HG03354 (cell line): ENCODE data around the gene DOC2B.
"Not testable (repeated sequence)": the region's sequence is repeated elsewhere in the genome, so short reads cannot be mapped to it uniquely, and the experiment has no call there.

ENCODE experiments used
- ATAC-seq: cut with Tn5 transposase; IDR thresholded peaks from one replicate; pipeline ENCODE4 v1.9.1; 2021; ENCODE audit warnings: mild to moderate bottlenecking; ENCODE audit not compliant: unreplicated experiment, poor library complexity, severe bottlenecking

The DOC2B gene

GRCh38 chr17:170130-170670 lies 11.2 kb downstream of the DOC2B start:
- no peak for ATAC-seq

- not testable (repeated sequence) for ATAC-seq
Observed at GRCh38 chr17:168614-169013, 12.8 kb downstream of the DOC2B start.

- no peak for ATAC-seq
Observed at GRCh38 chr17:165939-166338, 15.5 kb downstream of the DOC2B start.

- ATAC-seq, result no peak
Observed at GRCh38 chr17:164303-165235, 16.9 kb downstream of the DOC2B start.

DNA sequence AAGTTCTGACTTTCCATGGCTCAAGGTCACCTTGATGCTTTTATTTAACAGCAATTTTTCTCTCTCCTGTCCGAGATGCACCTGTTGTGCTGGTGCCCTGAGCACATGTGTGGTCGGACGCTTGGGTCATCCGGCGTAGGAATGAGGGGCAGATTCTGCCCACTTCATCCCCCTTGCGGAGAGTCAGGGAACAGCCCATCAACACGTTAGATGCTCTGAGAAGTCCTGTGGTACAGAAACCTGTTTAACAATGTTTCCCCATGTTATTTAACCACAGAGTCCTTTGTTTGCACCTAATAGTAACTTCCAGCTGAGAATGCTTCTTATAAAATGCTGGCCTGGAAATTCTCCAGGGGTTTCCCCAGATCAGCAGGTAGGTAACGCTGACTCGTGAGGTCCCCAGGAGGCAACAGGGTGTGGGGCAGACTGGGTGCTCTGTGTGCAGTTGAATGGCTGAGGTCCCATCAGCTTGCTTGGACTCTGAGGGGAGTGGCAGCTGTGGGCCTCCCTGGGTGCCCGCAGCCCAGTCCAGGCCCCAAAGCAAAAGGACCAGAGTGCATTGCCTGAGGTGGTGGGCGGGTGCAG lies 17.8 kb downstream of the DOC2B start:
- ATAC-seq, result no peak

GRCh38 chr17:162689-163088 lies 18.8 kb downstream of the DOC2B start:
- no peak for ATAC-seq

DNA sequence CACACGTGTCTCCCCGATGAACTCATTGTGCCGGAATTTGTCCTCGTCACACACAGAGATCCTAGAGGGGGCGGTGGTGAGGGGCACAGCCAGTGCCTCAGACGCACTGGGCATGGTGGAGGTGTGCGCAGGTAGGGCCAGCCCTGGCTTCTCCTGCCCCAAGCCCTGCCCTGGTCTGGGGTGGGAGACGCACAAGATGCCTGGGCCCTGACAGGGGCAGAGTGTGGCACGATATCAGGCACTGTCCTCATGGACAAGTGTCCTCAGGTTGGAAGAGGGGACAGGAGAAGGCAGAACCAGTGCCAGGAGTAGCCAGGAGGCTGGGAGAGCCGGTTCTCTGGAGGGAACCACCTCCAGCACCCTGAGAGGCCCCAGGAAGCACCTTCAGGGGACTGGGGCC lies 20.0 kb downstream of the DOC2B start:
- ATAC-seq, result no peak

- ATAC-seq, result no peak
Observed at GRCh38 chr17:160336-160735, 21.1 kb downstream of the DOC2B start.

- ATAC-seq, result no peak
Observed at GRCh38 chr17:159609-160008, 21.8 kb downstream of the DOC2B start.

- ATAC-seq, result no peak
Observed at GRCh38 chr17:158379-158778, 23.1 kb downstream of the DOC2B start.

DNA sequence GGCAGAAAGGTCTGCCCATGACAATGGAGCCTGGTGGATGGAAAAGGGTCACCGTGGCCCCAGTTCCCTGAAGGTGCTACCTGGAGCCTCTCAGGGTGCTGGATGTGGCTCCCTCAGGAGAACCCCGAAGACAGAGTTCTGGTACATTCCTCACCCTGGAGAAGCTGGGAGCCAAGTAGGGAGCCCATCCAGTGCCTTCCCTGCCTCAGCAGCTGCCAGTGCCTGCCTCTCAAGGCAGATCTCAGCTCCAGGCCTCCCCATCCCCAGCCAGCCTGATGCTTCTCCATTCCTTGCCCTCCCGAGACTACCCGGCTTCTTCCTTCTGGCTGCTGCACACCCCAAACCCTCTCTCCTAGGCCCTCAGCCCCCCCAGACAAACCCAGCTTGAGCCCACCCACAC lies 23.5 kb downstream of the DOC2B start:
- ATAC-seq, result no peak

GRCh38 chr17:156946-157345 lies 24.5 kb downstream of the DOC2B start:
- ATAC-seq, result no peak

- no peak for ATAC-seq
Observed at GRCh38 chr17:156094-156621, 25.3 kb downstream of the DOC2B start.

DNA sequence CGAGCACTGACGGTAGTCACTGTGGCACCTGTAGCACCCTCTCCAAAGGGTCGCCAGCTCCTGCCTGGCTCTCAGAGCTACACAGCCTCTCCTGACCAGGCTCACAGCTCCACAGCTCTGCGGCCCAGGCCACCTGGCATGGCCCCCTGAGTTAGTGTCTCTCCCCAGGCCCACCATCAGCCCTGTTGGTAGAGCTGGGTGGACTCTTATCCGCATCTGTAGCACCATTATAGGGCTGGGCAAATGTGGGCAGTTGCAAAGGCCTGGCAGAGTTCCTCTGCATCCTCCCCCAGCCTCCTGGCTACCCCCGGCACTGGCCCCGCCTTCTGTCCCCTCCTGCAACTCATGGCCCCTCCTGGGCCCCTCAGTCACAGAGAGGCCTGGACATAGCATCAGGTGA lies 25.9 kb downstream of the DOC2B start:
- ATAC-seq, result no peak

GRCh38 chr17:153851-154250 lies 27.6 kb downstream of the DOC2B start:
- no peak for ATAC-seq

- ATAC-seq, result no peak
Observed at GRCh38 chr17:152860-153420, 28.5 kb downstream of the DOC2B start.

GRCh38 chr17:151886-152859 lies 29.3 kb downstream of the DOC2B start:
- no peak for ATAC-seq

DNA sequence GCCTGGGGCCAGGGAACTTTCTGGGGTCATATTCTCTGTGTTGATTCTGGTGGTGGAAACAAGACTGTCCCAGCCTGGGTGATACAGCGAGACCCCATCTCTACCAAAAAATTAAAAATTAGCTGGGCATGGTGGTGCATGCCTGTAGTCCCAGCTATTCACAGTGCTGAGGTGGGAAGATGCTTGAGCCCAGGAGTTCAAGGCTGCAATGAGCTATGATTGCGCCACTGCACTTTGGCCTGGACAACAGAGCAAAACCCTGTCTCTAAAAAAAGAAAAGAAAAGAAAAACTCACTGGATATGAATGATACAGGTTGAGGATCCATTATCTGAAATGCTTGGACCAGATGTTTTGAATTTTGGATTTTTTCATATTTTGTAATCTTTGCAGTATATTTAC lies 30.4 kb downstream of the DOC2B start:
- no peak for ATAC-seq

DNA sequence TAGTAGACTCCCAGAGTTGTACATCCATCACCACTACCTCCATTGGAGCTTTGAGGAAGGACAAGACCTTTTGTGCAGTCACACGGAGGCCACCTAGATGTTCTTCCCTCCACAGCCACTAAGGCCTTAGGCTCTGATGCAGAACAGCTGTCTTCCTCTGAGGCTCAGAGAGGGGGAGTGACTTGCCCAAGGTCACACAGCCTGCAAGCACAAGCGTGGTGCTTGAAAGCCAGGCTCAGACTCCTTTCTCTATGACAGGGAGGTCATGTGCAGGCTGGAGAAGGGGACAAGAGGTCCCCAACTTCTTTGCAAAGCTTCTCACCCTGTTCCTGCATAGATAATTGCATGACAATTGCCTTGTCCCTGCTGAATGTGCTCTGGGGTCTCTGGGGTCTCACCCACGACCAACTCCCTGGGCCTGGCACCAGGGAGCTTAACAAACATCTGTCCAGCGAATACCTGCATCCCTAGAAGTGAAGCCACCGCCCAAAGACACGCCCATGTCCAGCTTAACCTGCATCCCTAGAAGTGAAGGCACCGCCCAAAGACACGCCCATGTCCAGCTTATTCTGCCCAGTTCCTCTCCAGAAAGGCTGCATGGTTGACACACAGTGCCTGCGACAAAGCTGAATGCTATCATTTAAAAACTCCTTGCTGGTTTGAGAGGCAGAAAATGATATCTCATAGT lies 31.4 kb downstream of the DOC2B start:
- ATAC-seq, result no peak
